ENCODE measurements around the gene GOPC.

GOPC gene

DNA sequence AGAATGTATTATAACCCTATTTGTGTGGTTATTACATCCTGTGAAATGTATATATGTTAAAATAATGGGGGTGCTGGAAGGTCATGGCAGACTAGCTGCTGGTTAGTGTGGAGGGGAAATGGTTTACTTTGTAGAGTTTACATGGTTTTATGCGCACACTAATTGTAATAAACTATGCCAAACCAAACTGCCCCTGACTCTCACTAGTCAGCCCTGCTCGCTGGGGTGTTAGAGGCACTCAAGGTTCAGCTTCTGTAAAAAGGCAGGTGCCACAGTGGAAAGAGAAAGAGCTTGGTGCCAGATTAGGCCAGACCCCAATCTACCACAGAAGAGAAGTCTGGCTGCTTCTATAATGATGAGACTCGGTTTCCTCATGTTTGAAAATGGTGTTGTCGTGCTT, 52.7 kb downstream of the GOPC start:
- H4K8ac ChIP-seq (ENCODE audit: low read length) = no peak overlapping the region
- peaks cover 28% of the 10 kb centered on the region for H3K4me1 ChIP-seq (ENCODE audit: control insufficient read depth, insufficient read depth, low read depth, low read length)
- no peak for DNase-seq
- peaks cover 12 to 19% of the 10 kb centered on the region in 2 experiments for H3K36me3 ChIP-seq (ENCODE audit: control insufficient read depth in 1 of 2, insufficient read depth in 2 of 2, low read depth in 1 of 2, low read length in 2 of 2)
- no peaks in the 10 kb centered on the region for H3K27me3 ChIP-seq (ENCODE audit: control insufficient read depth in 1 of 2, insufficient read depth in 1 of 2, low read length in 2 of 2)
- no peaks in the 10 kb centered on the region for H3K9me3 ChIP-seq (ENCODE audit: control insufficient read depth, low read length)
- peak overlapping the region; percentile 96 for H2AK5ac ChIP-seq (ENCODE audit: low read length, severe bottlenecking)
- H2AFZ ChIP-seq (ENCODE audit: low read depth, low read length) = no peak overlapping the region
- peak overlapping the region; percentile 39 for H2BK15ac ChIP-seq (ENCODE audit: low read depth, poor library complexity, severe bottlenecking)
- peaks cover 14% of the 10 kb centered on the region for H3K79me1 ChIP-seq (replicated peaks; ENCODE audit: low read length, poor library complexity, severe bottlenecking)
- H3K9ac ChIP-seq (ENCODE audit: low read length) = no peak overlapping the region
- H3K4me3 ChIP-seq (ENCODE audit: insufficient read depth in 1 of 2, low read depth in 1 of 2, low read length in 2 of 2) = no peak overlapping the region
- H2BK12ac ChIP-seq (ENCODE audit: low read length in 2 of 2) = peak overlapping the region in 1 of 2 experiments; percentile 55
- no peak overlapping the region for H4K91ac ChIP-seq (ENCODE audit: low read length)
- peak overlapping the region in 1 of 2 experiments; percentile 45 for H3K4ac ChIP-seq (ENCODE audit: low read depth in 1 of 2, low read length in 2 of 2)
- peak overlapping the region in 1 of 2 experiments; percentile 59 for H3K18ac ChIP-seq (ENCODE audit: low read depth in 1 of 2, low read length in 2 of 2)
- H2BK5ac ChIP-seq (ENCODE audit: low read depth, low read length, poor library complexity, severe bottlenecking) = peak overlapping the region; percentile 94
- H3K14ac ChIP-seq (ENCODE audit: low read length in 2 of 2) = no peak overlapping the region
- 74% methylated on average over 4 of the region's 4 CpGs for WGBS
- peak overlapping the region; percentile 92 for H3K27ac ChIP-seq (ENCODE audit: low read length, poor library complexity, severe bottlenecking)
- H3K4me2 ChIP-seq (ENCODE audit: low read length, poor library complexity, severe bottlenecking) = peak overlapping the region; percentile 12
- H2BK120ac ChIP-seq (ENCODE audit: low read depth, low read length) = no peak overlapping the region
- no peak overlapping the region for H3K23ac ChIP-seq (ENCODE audit: low read length in 2 of 2)

DNA sequence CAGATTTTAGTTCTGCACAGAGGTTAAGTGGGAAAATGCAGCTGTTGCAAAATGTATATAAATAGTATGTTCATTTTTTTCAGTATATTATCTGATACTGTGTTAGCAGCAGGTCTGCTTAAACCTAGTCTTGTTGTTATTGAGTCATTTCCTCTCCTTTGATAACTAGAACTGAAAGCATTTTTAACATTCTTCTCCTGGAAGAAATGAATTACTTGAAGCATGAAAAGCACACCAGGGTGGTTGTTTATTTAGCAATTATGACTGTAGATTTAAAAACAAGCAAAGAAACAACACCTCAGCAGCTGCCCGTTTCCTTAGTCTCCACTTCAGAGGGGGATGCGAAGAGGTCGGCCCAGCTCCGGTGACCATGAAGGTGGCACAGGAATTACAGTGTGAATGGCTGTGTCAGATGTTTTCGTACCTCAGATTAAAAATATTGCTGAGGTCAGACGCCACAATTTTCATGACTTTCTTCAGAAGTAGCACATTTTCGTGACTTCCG, 53.5 kb downstream of the GOPC start:
- no peak overlapping the region for H2AFZ ChIP-seq (ENCODE audit: low read depth, low read length)
- H2BK5ac ChIP-seq (ENCODE audit: low read depth, low read length, poor library complexity, severe bottlenecking) = peak overlapping the region; percentile 58
- H4K91ac ChIP-seq (ENCODE audit: low read length) = peak overlapping the region; percentile 23
- H3K4me3 ChIP-seq (ENCODE audit: insufficient read depth in 1 of 2, low read depth in 1 of 2, low read length in 2 of 2) = no peak overlapping the region
- WGBS = 34% methylated on average over 8 of the region's 8 CpGs
- H3K4ac ChIP-seq (ENCODE audit: low read depth in 1 of 2, low read length in 2 of 2) = peak overlapping the region; percentile 24 to 55
- peak overlapping the region; percentile 92 for H3K27ac ChIP-seq (ENCODE audit: low read length, poor library complexity, severe bottlenecking)
- peak overlapping the region in 1 of 2 experiments; percentile 47 for H2BK12ac ChIP-seq (ENCODE audit: low read length in 2 of 2)
- peak; percentile 62 for DNase-seq
- no peak overlapping the region for H3K18ac ChIP-seq (ENCODE audit: low read depth in 1 of 2, low read length in 2 of 2)
- no peaks in the 10 kb centered on the region for H3K27me3 ChIP-seq (ENCODE audit: control insufficient read depth in 1 of 2, insufficient read depth in 1 of 2, low read length in 2 of 2)
- H3K9me3 ChIP-seq (ENCODE audit: control insufficient read depth, low read length) = no peaks in the 10 kb centered on the region
- H3K36me3 ChIP-seq (ENCODE audit: control insufficient read depth in 1 of 2, insufficient read depth in 2 of 2, low read depth in 1 of 2, low read length in 2 of 2) = peaks cover 12 to 19% of the 10 kb centered on the region in 2 experiments
- H2BK120ac ChIP-seq (ENCODE audit: low read depth, low read length) = no peak overlapping the region
- H3K79me1 ChIP-seq (replicated peaks; ENCODE audit: low read length, poor library complexity, severe bottlenecking) = peaks cover 14% of the 10 kb centered on the region
- H3K9ac ChIP-seq (ENCODE audit: low read length) = peak overlapping the region; percentile 78
- no peak overlapping the region for H3K14ac ChIP-seq (ENCODE audit: low read length in 2 of 2)
- H4K8ac ChIP-seq (ENCODE audit: low read length) = no peak overlapping the region
- no peak overlapping the region for H3K23ac ChIP-seq (ENCODE audit: low read length in 2 of 2)
- peaks cover 28% of the 10 kb centered on the region for H3K4me1 ChIP-seq (ENCODE audit: control insufficient read depth, insufficient read depth, low read depth, low read length)
- H3K4me2 ChIP-seq (ENCODE audit: low read length, poor library complexity, severe bottlenecking) = peak overlapping the region; percentile 13
- peak overlapping the region; percentile 15 for H2AK5ac ChIP-seq (ENCODE audit: low read length, severe bottlenecking)
- no peak overlapping the region for H2BK15ac ChIP-seq (ENCODE audit: low read depth, poor library complexity, severe bottlenecking)

DNA sequence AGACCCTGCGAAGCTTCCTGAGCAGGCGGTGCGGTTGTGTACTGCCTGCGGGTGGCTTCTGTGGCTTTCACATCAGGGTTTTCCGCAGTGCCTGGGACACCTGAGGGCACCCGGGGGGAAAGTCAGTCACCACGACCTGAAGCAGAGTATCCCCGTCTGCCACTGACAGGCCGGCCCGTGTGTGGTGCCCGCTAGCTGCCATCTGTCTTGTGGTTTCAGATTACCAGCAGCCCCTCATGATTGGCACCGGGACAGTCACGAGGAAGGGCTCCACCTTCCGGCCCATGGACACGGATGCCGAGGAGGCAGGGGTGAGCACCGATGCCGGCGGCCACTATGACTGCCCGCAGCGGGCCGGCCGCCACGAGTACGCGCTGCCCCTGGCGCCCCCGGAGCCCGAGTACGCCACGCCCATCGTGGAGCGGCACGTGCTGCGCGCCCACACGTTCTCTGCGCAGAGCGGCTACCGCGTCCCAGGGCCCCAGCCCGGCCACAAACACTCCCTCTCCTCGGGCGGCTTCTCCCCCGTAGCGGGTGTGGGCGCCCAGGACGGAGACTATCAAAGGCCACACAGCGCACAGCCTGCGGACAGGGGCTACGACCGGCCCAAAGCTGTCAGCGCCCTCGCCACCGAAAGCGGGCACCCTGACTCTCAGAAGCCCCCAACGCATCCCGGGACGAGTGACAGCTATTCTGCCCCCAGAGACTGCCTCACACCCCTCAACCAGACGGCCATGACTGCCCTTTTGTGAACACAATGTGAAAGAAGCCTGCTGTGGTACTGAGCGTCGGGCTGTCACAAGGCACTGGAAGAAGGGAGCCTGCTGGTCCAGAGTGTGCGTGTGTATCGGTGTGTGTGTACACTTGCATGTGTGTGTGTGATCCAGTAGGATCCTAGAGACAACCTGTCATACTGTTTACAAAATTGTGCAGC, 54.4 kb downstream of the GOPC start:
- H4K91ac ChIP-seq (ENCODE audit: low read length) = peak overlapping the region; percentile 89
- no peaks in the 10 kb centered on the region for H3K9me3 ChIP-seq (ENCODE audit: control insufficient read depth, low read length)
- no peak overlapping the region for H2AFZ ChIP-seq (ENCODE audit: low read depth, low read length)
- peak overlapping the region; percentile 78 for H3K9ac ChIP-seq (ENCODE audit: low read length)
- H2BK12ac ChIP-seq (ENCODE audit: low read length in 2 of 2) = peak overlapping the region in 1 of 2 experiments; percentile 92
- peaks cover 14% of the 10 kb centered on the region for H3K79me1 ChIP-seq (replicated peaks; ENCODE audit: low read length, poor library complexity, severe bottlenecking)
- no peak overlapping the region for H3K4me2 ChIP-seq (ENCODE audit: low read length, poor library complexity, severe bottlenecking)
- H2BK15ac ChIP-seq (ENCODE audit: low read depth, poor library complexity, severe bottlenecking) = peak overlapping the region; percentile 87
- peak overlapping the region; percentile 90 for H4K8ac ChIP-seq (ENCODE audit: low read length)
- H3K18ac ChIP-seq (ENCODE audit: low read depth in 1 of 2, low read length in 2 of 2) = peak overlapping the region; percentile 89 to 95
- H3K4me1 ChIP-seq (ENCODE audit: control insufficient read depth, insufficient read depth, low read depth, low read length) = peaks cover 28% of the 10 kb centered on the region
- H3K27ac ChIP-seq (ENCODE audit: low read length, poor library complexity, severe bottlenecking) = peak overlapping the region; percentile 91
- WGBS = 78% methylated on average over 63 of the region's 64 CpGs
- H3K36me3 ChIP-seq (ENCODE audit: control insufficient read depth in 1 of 2, insufficient read depth in 2 of 2, low read depth in 1 of 2, low read length in 2 of 2) = peaks cover 12 to 19% of the 10 kb centered on the region in 2 experiments
- H2BK5ac ChIP-seq (ENCODE audit: low read depth, low read length, poor library complexity, severe bottlenecking) = peak overlapping the region; percentile 90
- H3K4me3 ChIP-seq (ENCODE audit: insufficient read depth in 1 of 2, low read depth in 1 of 2, low read length in 2 of 2) = peak overlapping the region in 1 of 2 experiments; percentile 77
- H3K14ac ChIP-seq (ENCODE audit: low read length in 2 of 2) = peak overlapping the region in 1 of 2 experiments; percentile 82
- peak overlapping the region; percentile 5 to 54 for H3K4ac ChIP-seq (ENCODE audit: low read depth in 1 of 2, low read length in 2 of 2)
- peak overlapping the region; percentile 69 for H2BK120ac ChIP-seq (ENCODE audit: low read depth, low read length)
- no peaks in the 10 kb centered on the region for H3K27me3 ChIP-seq (ENCODE audit: control insufficient read depth in 1 of 2, insufficient read depth in 1 of 2, low read length in 2 of 2)
- H2AK5ac ChIP-seq (ENCODE audit: low read length, severe bottlenecking) = peak overlapping the region; percentile 79
- DNase-seq = peak; percentile 69
- peak overlapping the region in 1 of 2 experiments; percentile 23 for H3K23ac ChIP-seq (ENCODE audit: low read length in 2 of 2)

DNA sequence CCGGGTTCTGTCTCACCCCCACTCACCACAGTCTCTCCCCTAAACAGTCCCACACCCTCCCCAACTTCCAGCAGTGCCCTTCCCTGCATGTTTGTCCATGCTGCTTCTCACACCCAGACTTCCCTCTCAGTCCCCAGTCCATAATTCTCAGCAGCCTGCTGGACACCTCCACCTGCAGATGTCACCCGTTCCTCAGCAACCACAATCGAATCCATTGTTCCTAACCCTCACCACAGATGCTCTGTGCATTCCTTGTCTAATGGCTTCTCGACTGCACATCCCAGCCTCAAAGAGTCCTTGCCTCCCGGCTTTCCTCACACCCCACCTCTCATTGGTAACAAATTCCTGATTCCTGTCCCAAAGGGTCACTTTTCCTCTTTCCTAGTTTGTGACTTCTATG, 55.6 kb downstream of the GOPC start:
- Histone ChIP-seq H2BK5ac (ENCODE audit: low read depth, low read length, poor library complexity, severe bottlenecking) (no peak overlapping the region), H3K4me1 (ENCODE audit: control insufficient read depth, insufficient read depth, low read depth, low read length) (peaks cover 26% of the 10 kb centered on the region), H3K18ac (ENCODE audit: low read depth in 1 of 2, low read length in 2 of 2) (no peak overlapping the region), H3K27me3 (ENCODE audit: control insufficient read depth in 1 of 2, insufficient read depth in 1 of 2, low read length in 2 of 2) (no peaks in the 10 kb centered on the region), H3K9me3 (ENCODE audit: control insufficient read depth, low read length) (no peaks in the 10 kb centered on the region), H3K4ac (ENCODE audit: low read depth in 1 of 2, low read length in 2 of 2) (no peak overlapping the region), H2BK12ac (ENCODE audit: low read length in 2 of 2) (no peak overlapping the region), H3K9ac (ENCODE audit: low read length) (no peak overlapping the region), H3K14ac (ENCODE audit: low read length in 2 of 2) (no peak overlapping the region), H2AFZ (ENCODE audit: low read depth, low read length) (no peak overlapping the region), H2AK5ac (ENCODE audit: low read length, severe bottlenecking) (peak overlapping the region; percentile 12), H3K4me2 (ENCODE audit: low read length, poor library complexity, severe bottlenecking) (no peak overlapping the region), H2BK120ac (ENCODE audit: low read depth, low read length) (no peak overlapping the region), H4K8ac (ENCODE audit: low read length) (peak overlapping the region; percentile 35), H3K27ac (ENCODE audit: low read length, poor library complexity, severe bottlenecking) (no peak overlapping the region), H4K91ac (ENCODE audit: low read length) (peak overlapping the region; percentile 1), H2BK15ac (ENCODE audit: low read depth, poor library complexity, severe bottlenecking) (no peak overlapping the region), H3K4me3 (ENCODE audit: insufficient read depth in 1 of 2, low read depth in 1 of 2, low read length in 2 of 2) (no peak overlapping the region), H3K36me3 (ENCODE audit: control insufficient read depth in 1 of 2, insufficient read depth in 2 of 2, low read depth in 1 of 2, low read length in 2 of 2) (peaks cover 12 to 19% of the 10 kb centered on the region in 2 experiments), H3K79me1 (replicated peaks; ENCODE audit: low read length, poor library complexity, severe bottlenecking) (peaks cover 15% of the 10 kb centered on the region), H3K23ac (ENCODE audit: low read length in 2 of 2) (no peak overlapping the region)
- WGBS = 93% methylated on average over 5 of the region's 5 CpGs
- DNase-seq = no peak

All from mesenchymal stem cell (in vitro differentiated cells and primary cell).